WTC11 (cell line): Measurements from ENCODE around the gene PRR20A. TPM values are rescaled to one million over a fixed set of nuclear protein-coding genes. Genes with fewer than 3 reads are reported as not detected.
"Not testable (repeated sequence)": the region's sequence is repeated elsewhere in the genome, so short reads cannot be mapped to it uniquely, and the experiment has no call there.

Source experiments
- ATAC-seq: fragments of 200-7000 bp; cut with Tn5 transposase; 2 replicates; pipeline ENCODE4 v1.10.0; 2021; ENCODE audit warnings: mild to moderate bottlenecking, moderate library complexity
- Bru-seq: library from RNA; stranded (reverse); fragments of 400-500 nt; gene quantifications from one replicate; lab custom pipeline; 2021; lab: Mats Ljungman, UMichigan
- CTCF ChIA-PET: fragments of 300-600 bp; sonication (Branson Sonifier 250); formaldehyde crosslinking; loops from one replicate; lab custom pipeline; 2021; ENCODE audit warnings: antibody characterized with exemption; lab: Charles Lee
- POLR2A ChIA-PET: fragments of 350-600 bp; sonication (Branson Sonifier 250); formaldehyde crosslinking; loops from one replicate; lab custom pipeline; 2021; ENCODE audit warnings: antibody characterized with exemption; lab: Charles Lee
- DNase-seq: peaks from one replicate; pipeline ENCODE4 v3.0.0; 2021; ENCODE audit warnings: low spot score
- H3K27ac Mint-ChIP-seq: 2 replicates; pipeline ENCODE4 v1.8.0; 2021; ENCODE audit warnings: mixed read lengths
- H3K27me3 Mint-ChIP-seq: 2 replicates; pipeline ENCODE4 v1.8.0; 2021; ENCODE audit warnings: low read depth, mild to moderate bottlenecking, moderate library complexity, mixed read lengths
- H3K36me3 Mint-ChIP-seq: 2 replicates; pipeline ENCODE4 v1.8.0; 2021; ENCODE audit warnings: mixed read lengths
- H3K4me1 Mint-ChIP-seq: 2 replicates; pipeline ENCODE4 v1.8.0; 2022; ENCODE audit warnings: mixed read lengths
- H3K4me3 Mint-ChIP-seq: 2 replicates; pipeline ENCODE4 v1.8.0; 2021; ENCODE audit warnings: mild to moderate bottlenecking, moderate library complexity, mixed read lengths
- H3K9me3 Mint-ChIP-seq: 2 replicates; pipeline ENCODE4 v1.8.0; 2021; ENCODE audit warnings: mixed read lengths
- AFF4 ChIP-seq: sonication (generic); formaldehyde crosslinking; IDR thresholded peaks from 2 replicates; pipeline ENCODE4 v1.8.1; 2023; ENCODE audit warnings: mild to moderate bottlenecking, missing genetic modification reagents, borderline replicate concordance
- ATF6 ChIP-seq: sonication (generic); formaldehyde crosslinking; IDR thresholded peaks from 2 replicates; pipeline ENCODE4 v1.8.1; 2023; ENCODE audit warnings: mild to moderate bottlenecking, missing genetic modification reagents
- E2F5 ChIP-seq: sonication (generic); formaldehyde crosslinking; IDR thresholded peaks from 2 replicates; pipeline ENCODE4 v1.8.1; 2022; ENCODE audit warnings: mild to moderate bottlenecking, moderate library complexity, missing genetic modification reagents
- ETV6 ChIP-seq: sonication (generic); formaldehyde crosslinking; IDR thresholded peaks from 2 replicates; pipeline ENCODE4 v1.8.1; 2022; ENCODE audit warnings: mild to moderate bottlenecking, missing genetic modification reagents
- FOXK1 ChIP-seq: sonication (generic); formaldehyde crosslinking; IDR thresholded peaks from 2 replicates; pipeline ENCODE4 v1.8.0; 2022; ENCODE audit warnings: mild to moderate bottlenecking, moderate library complexity, missing genetic modification reagents
- GABPB1 ChIP-seq: sonication (generic); formaldehyde crosslinking; IDR thresholded peaks from 2 replicates; pipeline ENCODE4 v1.8.1; 2023; ENCODE audit warnings: mild to moderate bottlenecking, missing genetic modification reagents
- IRF2 ChIP-seq: sonication (generic); formaldehyde crosslinking; IDR thresholded peaks from 2 replicates; pipeline ENCODE4 v1.8.0; 2022; ENCODE audit warnings: low read depth, missing genetic modification reagents, borderline replicate concordance
- MLX ChIP-seq: sonication (generic); formaldehyde crosslinking; IDR thresholded peaks from 2 replicates; pipeline ENCODE4 v1.8.1; 2023; ENCODE audit warnings: mild to moderate bottlenecking, missing genetic modification reagents, moderate library complexity
- NFYB ChIP-seq: sonication (generic); formaldehyde crosslinking; conservative IDR thresholded peaks from 2 replicates; pipeline ENCODE4 v1.8.0; 2022; ENCODE audit warnings: low read depth, missing genetic modification reagents
- NR1H2 ChIP-seq: sonication (generic); formaldehyde crosslinking; IDR thresholded peaks from 2 replicates; pipeline ENCODE4 v1.9.0; 2021; ENCODE audit warnings: mild to moderate bottlenecking, moderate library complexity, missing genetic modification reagents
- ZNF425 ChIP-seq: fragments of 250-450 bp; sonication (Bioruptor Pico); conservative IDR thresholded peaks from 2 replicates; pipeline ENCODE4 v1.9.0; 2021; ENCODE audit warnings: mild to moderate bottlenecking
- ZNF512 ChIP-seq: sonication (generic); formaldehyde crosslinking; IDR thresholded peaks from 2 replicates; pipeline ENCODE4 v1.8.1; 2022; ENCODE audit warnings: missing genetic modification reagents, borderline replicate concordance
- long read RNA-seq, 3 experiments: library from RNA in 1 of 3; library from capped mRNA in 1 of 3; library from polyadenylated mRNA in 1 of 3; unstranded in 2 of 3; stranded (forward) in 1 of 3; transcript quantifications; one replicate each; pipeline ENCODE4 v2.0.0, GENCODE V29; 2021
- total RNA-seq: library from RNA; stranded (reverse); gene quantifications from 3 replicates; pipeline ENCODE4 v1.2.3, GENCODE V29; 2021

PRR20A gene
- total RNA-seq (not detected in 3 replicates), Bru-seq, nascent RNA (not detected)
- long read RNA-seq, experiment 1, result 0 reads
- long read RNA-seq, experiment 2, result 0 reads
- long read RNA-seq, experiment 3, result 0 reads

GRCh38 chr13:57140235-57140968 lies at the start of gene PRR20A:
Gene PRR20A (plus strand): TSS chr13:57140918. CDS start chr13:57141305, 387 bp downstream.
- H3K9me3 Mint-ChIP-seq, POLR2A ChIA-PET, H3K27me3 Mint-ChIP-seq, ATAC-seq, H3K4me1 Mint-ChIP-seq, DNase-seq, H3K36me3 Mint-ChIP-seq, H3K4me3 Mint-ChIP-seq, CTCF ChIA-PET, H3K27ac Mint-ChIP-seq: not testable (repeated sequence)

GRCh38 chr13:57114945-57115344 lies 25.8 kb upstream of the PRR20A start:
- no peaks in the 10 kb centered on the region for H3K36me3 Mint-ChIP-seq
- H3K4me3 Mint-ChIP-seq, result no peak overlapping the region
- POLR2A ChIA-PET, result no interaction called here
- ATAC-seq, result no peak
- peaks cover 14% of the 10 kb centered on the region; the same call in 1 of the 2 replicates for H3K9me3 Mint-ChIP-seq
- DNase-seq, result no peak
- no peaks in the 10 kb centered on the region for H3K27me3 Mint-ChIP-seq
- no peak overlapping the region for H3K27ac Mint-ChIP-seq
- CTCF ChIA-PET, result no interaction called here
- TF ChIP-seq FOXK1 (no peak), ATF6 (CRISPR knock-in tag) (no peak), NR1H2 (no peak), GABPB1 (CRISPR knock-in tag) (no peak), ZNF425 (CRISPR knock-in tag) (no peak), ZNF512 (CRISPR knock-in tag) (no peak)
- no peaks in the 10 kb centered on the region for H3K4me1 Mint-ChIP-seq

GRCh38 chr13:57123681-57124080 lies 17.0 kb upstream of the PRR20A start:
- CTCF ChIA-PET, result no interaction called here
- no peak for TF ChIP-seq MLX
- TF ChIP-seq ETV6, result no peak
- no peak for TF ChIP-seq IRF2 (CRISPR knock-in tag)
- no peak for TF ChIP-seq E2F5 (CRISPR knock-in tag)
- TF ChIP-seq AFF4 (CRISPR knock-in tag), result no peak
- no peak for TF ChIP-seq NFYB (CRISPR knock-in tag)
- no peak for ATAC-seq
- H3K27me3 Mint-ChIP-seq, result no peaks in the 10 kb centered on the region
- no peaks in the 10 kb centered on the region for H3K36me3 Mint-ChIP-seq
- H3K27ac Mint-ChIP-seq, result no peak overlapping the region
- H3K4me3 Mint-ChIP-seq, result no peak overlapping the region
- H3K9me3 Mint-ChIP-seq, result no peaks in the 10 kb centered on the region
- H3K4me1 Mint-ChIP-seq, result no peaks in the 10 kb centered on the region
- DNase-seq, result no peak
- POLR2A ChIA-PET, result no interaction called here
